ENCODE results near the gene ATP11A.
"Not testable (repeated sequence)": the region's sequence is repeated elsewhere in the genome, so short reads cannot be mapped to it uniquely, and the experiment has no call there.

The ATP11A gene

DNA sequence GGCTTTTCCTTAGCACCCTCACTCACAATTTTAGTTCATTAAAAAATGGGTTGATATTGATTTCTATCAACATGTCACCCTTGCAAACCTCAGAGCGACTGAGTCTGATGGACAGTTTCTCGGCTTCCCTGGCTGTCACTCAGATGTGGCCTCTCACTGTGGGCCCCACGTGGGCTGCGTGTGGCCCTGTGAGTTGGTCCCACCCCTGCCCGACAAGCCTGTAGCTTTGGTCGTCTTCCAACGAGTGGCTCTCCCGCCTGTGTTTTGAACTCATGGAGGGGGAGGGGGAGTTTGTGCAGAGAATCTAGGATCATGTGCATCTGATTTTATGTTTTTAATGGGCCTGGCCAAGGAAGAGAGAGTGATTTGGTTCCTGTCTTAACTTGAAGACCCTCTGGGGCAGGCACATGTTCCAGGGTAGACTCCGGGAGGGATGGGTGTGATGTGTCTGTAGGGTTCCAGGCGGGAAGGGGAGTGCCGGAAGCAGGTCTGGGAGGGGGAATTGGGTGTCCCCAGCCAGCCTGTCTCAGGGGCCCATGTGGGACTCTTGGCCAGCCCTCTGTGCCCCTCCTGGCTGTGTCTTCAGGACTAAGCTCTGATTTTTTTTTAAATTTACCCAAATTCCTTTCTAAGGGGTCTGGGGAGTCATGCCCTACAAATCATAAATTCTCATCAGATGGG is 18.9 kb downstream of the ATP11A start:
- DNase-seq (ENCODE audit: insufficient read length, low spot score) = no peak
- TF ChIP-seq, protein P1, sequence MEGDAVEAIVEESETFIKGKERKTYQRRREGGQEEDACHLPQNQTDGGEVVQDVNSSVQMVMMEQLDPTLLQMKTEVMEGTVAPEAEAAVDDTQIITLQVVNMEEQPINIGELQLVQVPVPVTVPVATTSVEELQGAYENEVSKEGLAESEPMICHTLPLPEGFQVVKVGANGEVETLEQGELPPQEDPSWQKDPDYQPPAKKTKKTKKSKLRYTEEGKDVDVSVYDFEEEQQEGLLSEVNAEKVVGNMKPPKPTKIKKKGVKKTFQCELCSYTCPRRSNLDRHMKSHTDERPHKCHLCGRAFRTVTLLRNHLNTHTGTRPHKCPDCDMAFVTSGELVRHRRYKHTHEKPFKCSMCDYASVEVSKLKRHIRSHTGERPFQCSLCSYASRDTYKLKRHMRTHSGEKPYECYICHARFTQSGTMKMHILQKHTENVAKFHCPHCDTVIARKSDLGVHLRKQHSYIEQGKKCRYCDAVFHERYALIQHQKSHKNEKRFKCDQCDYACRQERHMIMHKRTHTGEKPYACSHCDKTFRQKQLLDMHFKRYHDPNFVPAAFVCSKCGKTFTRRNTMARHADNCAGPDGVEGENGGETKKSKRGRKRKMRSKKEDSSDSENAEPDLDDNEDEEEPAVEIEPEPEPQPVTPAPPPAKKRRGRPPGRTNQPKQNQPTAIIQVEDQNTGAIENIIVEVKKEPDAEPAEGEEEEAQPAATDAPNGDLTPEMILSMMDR (IDR thresholded peaks at IDR 0.05; ENCODE audit: insufficient read depth, missing control alignments) = no peak
- FAIRE-seq = no peak

DNA sequence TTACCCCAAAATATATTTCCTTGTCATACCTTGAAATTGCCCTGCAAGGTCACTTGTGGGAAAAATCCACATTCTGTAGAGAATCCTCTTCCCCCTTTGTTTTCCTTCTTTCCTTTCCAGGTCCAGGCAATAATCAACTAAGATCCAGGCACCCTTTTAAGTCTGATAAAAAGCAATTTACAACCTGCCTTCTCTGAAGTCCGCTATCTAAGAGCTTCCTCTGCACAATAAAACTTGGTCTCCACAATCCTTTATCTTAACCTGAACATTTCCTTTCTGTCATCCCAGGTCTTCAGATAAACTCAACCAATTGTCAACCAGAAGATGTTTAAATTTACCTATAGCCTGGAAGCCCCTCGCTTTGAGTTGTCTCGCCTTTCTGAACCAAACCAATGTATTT is 19.5 kb downstream of the ATP11A start:
- not testable (repeated sequence) for DNase-seq (ENCODE audit: insufficient read length, low spot score); FAIRE-seq

DNA sequence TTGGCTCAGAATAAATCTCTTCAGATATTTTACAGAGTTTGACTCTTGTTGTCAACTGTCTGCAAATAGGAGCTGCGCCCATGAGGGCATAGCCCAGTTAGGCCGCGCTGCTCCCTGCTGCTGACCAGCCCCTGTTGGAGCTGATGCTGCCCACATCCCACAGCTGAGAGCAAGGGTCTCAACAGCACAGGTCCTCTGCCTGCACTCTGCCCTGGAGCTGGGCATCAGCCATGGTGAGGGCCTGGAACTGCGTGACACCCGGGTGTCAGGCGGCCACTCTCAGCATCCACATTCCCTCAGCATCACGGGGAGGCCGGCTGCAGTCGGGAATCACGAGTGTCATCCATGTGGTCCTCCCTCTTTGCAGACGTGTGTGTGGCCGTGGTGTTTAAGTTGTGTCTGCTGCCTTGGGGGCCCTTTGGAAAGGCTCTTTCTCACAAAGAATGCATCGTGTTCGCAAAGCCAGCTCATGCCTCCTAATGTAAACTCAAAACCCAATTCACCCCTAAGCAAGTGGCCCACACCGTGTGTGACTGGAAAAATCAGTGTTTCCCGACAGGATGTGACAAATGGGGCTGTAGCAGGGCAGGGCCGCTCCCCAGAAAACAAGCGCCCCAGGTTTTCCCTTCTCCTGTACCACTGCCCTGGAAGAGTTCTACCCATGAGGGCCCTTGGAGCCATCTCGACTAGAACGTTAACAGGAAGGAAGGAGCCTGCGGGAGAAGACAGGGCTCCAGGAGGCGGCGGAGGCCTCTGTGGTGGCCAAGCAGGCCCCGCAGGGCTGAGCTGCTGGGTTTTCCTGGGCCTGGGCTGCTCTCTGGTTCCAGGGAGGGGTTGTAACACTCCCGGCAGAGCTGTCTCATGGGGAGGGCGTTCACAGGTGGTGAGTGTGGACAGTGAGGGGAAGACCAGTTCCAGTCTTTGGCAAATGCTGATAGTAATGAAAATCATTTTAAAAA is 20.3 kb downstream of the ATP11A start:
- TF ChIP-seq, protein P1 (IDR thresholded peaks at IDR 0.05; ENCODE audit: insufficient read depth, missing control alignments) = no peak
- DNase-seq (ENCODE audit: insufficient read length, low spot score) (no peak), FAIRE-seq (no peak)

DNA sequence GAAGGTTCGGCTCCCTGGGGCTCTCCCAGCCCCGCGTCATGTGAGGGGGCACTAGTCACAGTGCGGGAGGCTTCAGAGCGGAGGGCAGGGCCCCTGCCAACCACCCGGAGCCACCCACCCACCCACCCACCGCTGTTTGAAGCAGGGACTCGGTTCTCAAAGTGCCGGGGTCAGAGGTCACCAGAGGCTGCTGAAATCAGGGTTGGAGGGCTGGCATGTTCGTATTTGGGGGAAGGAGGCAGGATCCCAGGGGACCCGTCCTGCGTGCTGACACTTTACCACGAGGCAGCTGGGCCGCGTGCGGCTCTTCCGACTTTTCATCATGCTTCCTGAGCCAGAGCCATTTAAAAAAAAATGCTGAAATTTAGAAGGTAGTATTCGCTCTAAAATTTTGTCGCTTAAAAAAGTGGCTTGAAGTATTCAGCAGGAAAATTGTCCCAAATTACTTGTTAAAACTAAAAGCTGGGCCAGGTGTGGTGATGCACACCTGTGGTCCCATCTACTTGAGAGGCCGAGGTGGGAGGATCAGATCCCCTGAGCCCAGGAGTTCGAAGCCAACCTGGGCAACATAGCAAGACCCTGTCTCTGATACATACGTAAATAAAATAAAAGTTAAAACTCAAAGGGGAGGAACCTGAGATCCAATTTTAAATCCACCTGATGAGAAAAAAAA is 21.2 kb downstream of the ATP11A start:
- FAIRE-seq (no peak), DNase-seq (ENCODE audit: insufficient read length, low spot score) (no peak)
- TF ChIP-seq, protein P1 (IDR thresholded peaks at IDR 0.05; ENCODE audit: insufficient read depth, missing control alignments) = no peak

DNA sequence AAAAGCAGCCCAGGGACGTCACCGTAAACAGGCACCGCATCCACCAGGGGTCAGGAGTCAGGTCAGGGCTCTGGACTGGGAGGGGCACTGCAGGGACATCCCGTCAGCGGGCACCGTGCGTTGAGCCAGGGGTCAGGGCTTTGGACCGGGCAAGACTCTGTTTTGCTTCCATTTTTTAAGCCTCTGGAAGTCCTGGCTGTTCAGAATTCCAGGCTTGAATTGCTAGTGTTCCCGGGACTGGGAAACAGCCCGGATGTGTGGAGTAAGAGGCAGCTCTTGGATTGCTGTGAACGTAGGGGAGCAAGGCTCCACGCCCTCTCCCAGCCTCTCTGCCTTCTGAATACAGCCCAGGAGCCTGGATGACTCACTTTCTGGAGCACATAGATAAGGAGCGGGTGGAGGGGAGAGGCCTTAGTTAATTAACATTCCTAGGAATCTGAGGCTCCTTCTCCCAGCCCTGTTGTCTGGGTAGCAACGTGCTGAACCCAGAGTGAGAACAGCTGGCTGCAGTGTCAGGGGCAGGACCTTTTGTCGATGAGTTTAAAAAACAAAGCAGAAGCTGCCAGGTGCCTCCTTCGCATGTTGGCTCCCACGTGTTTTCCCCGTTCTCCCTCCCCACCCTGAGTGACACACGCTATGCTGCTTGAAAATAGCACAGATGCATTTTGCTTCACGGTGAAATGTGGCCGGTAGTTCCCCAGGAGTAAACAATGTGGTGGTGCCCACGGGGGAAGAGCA is 21.9 kb downstream of the ATP11A start:
- FAIRE-seq (no peak), DNase-seq (ENCODE audit: insufficient read length, low spot score) (no peak)
- TF ChIP-seq, protein P1 (IDR thresholded peaks at IDR 0.05; ENCODE audit: insufficient read depth, missing control alignments) = no peak

DNA sequence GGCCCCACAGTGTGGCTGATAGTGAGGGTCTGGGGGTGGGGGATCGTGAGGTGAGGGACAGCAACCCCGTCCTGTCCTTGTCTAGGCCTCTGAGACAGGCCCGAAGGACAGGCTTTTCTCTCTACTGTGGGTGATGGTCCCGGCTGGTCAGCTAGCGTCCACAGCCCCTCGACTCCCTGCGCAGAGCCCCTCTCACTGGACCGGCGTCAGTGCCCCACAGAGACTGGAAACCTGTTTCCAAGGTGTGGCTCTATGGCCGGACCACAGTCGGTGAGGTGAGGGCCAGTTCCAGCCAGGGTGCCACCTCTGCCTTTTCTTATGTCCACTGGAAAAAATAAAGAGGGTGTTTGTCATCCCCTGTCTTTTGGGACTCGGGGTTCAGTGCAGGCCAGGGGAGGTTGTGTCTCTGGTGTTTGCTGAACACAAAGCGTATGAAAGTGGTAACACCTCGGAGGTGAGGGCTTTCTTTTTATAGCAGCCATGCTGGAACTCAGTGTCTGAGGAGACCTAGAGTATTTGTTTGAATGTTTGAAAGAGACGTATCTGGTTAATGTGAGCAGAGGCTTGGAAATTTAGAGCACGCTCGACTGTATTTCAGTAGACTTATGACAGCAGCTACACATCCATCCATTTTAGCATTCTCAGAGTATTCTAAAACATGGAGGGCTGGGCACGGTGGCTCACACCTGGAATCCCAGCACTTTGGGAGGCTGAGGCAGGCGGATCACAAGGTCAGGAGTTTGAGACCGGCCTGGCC is 22.8 kb downstream of the ATP11A start:
- DNase-seq (ENCODE audit: insufficient read length, low spot score) (no peak), FAIRE-seq (no peak)
- TF ChIP-seq, protein P1 (IDR thresholded peaks at IDR 0.05; ENCODE audit: insufficient read depth, missing control alignments) = no peak
